ENCODE measurements around the gene NAP1L5. TPM values are rescaled to one million over a fixed set of nuclear protein-coding genes. Genes with fewer than 3 reads are reported as not detected.

The NAP1L5 gene
- total and polyA plus RNA-seq, 2 of the 13 experiments (the other 11 are each of a cell fraction or from before 2014, with no cell fraction given): 1.3 to 1.6 TPM

DNA sequence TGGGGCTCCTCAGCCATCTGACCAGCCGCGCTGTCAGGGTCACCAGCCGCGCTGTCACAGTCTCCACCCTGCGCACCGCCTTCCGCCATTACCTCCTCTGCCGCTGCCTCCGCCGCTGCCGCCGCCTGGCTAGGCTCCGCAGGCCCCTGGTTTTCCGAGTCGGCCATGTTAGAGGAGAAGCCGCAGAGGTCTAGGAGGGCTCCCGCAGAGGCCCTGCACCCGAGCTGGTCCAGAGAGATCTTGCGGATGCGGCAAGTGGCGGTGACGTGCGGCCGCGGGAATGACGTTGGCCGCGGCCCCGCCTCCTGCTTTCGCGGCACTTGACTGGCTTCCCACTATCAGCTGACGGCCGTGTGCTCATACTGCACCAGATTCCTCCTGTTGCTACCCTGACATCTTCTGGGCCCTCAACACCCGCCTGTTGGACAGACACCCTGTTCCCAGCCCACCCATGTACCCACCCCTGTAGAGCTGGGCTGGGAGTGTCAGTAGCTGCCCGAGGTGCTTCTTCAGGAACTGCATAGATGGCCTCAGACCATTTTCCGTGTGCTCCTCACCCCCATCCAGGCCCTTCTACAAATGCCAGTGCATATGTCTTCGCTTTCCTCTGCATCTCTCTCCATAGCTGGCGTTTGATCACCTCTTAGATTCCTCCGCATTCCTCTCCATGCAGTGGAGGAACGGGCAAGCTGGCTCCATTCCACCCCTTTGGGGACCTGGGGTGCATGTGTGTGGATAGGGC is at the start of gene NAP1L5 (continued):
- TF ChIP-seq NFE2L1 (CRISPR knock-in tag; IDR thresholded peaks at IDR 0.05; ENCODE audit: borderline replicate concordance): no peak
- peak; percentile 84 for TF ChIP-seq HNRNPLL (IDR thresholded peaks at IDR 0.05; ENCODE audit: low read depth, low read length, poor library complexity, severe bottlenecking)
- peak; percentile 56; the same call in 1 of the 2 replicates for TF ChIP-seq ZNF292 (CRISPR knock-in tag; IDR thresholded peaks at IDR 0.05; ENCODE audit: borderline replicate concordance, low read depth)
- TF ChIP-seq, protein P1, sequence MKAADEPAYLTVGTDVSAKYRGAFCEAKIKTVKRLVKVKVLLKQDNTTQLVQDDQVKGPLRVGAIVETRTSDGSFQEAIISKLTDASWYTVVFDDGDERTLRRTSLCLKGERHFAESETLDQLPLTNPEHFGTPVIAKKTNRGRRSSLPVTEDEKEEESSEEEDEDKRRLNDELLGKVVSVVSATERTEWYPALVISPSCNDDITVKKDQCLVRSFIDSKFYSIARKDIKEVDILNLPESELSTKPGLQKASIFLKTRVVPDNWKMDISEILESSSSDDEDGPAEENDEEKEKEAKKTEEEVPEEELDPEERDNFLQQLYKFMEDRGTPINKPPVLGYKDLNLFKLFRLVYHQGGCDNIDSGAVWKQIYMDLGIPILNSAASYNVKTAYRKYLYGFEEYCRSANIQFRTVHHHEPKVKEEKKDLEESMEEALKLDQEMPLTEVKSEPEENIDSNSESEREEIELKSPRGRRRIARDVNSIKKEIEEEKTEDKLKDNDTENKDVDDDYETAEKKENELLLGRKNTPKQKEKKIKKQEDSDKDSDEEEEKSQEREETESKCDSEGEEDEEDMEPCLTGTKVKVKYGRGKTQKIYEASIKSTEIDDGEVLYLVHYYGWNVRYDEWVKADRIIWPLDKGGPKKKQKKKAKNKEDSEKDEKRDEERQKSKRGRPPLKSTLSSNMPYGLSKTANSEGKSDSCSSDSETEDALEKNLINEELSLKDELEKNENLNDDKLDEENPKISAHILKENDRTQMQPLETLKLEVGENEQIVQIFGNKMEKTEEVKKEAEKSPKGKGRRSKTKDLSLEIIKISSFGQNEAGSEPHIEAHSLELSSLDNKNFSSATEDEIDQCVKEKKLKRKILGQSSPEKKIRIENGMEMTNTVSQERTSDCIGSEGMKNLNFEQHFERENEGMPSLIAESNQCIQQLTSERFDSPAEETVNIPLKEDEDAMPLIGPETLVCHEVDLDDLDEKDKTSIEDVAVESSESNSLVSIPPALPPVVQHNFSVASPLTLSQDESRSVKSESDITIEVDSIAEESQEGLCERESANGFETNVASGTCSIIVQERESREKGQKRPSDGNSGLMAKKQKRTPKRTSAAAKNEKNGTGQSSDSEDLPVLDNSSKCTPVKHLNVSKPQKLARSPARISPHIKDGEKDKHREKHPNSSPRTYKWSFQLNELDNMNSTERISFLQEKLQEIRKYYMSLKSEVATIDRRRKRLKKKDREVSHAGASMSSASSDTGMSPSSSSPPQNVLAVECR (CRISPR knock-in tag; IDR thresholded peaks at IDR 0.05; ENCODE audit: borderline replicate concordance): peak; percentile 52; the same call in 1 of the 2 replicates
- TF ChIP-seq MED8 (CRISPR knock-in tag; IDR thresholded peaks at IDR 0.05; ENCODE audit: insufficient replicate concordance): no peak
- 0 out of 2 replicates have a peak, but pooled peaks have one; percentile 24 for TF ChIP-seq RBFOX2 (IDR thresholded peaks at IDR 0.05; ENCODE audit: low read depth, low read length)
- TF ChIP-seq CREB1 (IDR thresholded peaks at IDR 0.05): peak; percentile 56; the same call in 1 of the 2 replicates
- peak; percentile 23; the same call in 1 of the 2 replicates for TF ChIP-seq CREB1 (CRISPR knock-in tag; IDR thresholded peaks at IDR 0.05)
- TF ChIP-seq GABPB1 (CRISPR knock-in tag; IDR thresholded peaks at IDR 0.05): peak; percentile 31; the same call in 1 of the 2 replicates
- no peak for TF ChIP-seq MBNL3 (CRISPR knock-in tag; conservative IDR thresholded peaks at IDR 0.05)
- TF ChIP-seq, protein P2, sequence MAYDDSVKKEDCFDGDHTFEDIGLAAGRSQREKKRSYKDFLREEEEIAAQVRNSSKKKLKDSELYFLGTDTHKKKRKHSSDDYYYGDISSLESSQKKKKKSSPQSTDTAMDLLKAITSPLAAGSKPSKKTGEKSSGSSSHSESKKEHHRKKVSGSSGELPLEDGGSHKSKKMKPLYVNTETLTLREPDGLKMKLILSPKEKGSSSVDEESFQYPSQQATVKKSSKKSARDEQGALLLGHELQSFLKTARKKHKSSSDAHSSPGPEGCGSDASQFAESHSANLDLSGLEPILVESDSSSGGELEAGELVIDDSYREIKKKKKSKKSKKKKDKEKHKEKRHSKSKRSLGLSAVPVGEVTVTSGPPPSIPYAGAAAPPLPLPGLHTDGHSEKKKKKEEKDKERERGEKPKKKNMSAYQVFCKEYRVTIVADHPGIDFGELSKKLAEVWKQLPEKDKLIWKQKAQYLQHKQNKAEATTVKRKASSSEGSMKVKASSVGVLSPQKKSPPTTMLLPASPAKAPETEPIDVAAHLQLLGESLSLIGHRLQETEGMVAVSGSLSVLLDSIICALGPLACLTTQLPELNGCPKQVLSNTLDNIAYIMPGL (CRISPR knock-in tag; IDR thresholded peaks at IDR 0.05; ENCODE audit: borderline replicate concordance in 1 of 2, low read depth in 1 of 2): peak in 1 of 2 experiments; percentile 32; a peak in 1 of 4 replicates
- TF ChIP-seq, protein P3, sequence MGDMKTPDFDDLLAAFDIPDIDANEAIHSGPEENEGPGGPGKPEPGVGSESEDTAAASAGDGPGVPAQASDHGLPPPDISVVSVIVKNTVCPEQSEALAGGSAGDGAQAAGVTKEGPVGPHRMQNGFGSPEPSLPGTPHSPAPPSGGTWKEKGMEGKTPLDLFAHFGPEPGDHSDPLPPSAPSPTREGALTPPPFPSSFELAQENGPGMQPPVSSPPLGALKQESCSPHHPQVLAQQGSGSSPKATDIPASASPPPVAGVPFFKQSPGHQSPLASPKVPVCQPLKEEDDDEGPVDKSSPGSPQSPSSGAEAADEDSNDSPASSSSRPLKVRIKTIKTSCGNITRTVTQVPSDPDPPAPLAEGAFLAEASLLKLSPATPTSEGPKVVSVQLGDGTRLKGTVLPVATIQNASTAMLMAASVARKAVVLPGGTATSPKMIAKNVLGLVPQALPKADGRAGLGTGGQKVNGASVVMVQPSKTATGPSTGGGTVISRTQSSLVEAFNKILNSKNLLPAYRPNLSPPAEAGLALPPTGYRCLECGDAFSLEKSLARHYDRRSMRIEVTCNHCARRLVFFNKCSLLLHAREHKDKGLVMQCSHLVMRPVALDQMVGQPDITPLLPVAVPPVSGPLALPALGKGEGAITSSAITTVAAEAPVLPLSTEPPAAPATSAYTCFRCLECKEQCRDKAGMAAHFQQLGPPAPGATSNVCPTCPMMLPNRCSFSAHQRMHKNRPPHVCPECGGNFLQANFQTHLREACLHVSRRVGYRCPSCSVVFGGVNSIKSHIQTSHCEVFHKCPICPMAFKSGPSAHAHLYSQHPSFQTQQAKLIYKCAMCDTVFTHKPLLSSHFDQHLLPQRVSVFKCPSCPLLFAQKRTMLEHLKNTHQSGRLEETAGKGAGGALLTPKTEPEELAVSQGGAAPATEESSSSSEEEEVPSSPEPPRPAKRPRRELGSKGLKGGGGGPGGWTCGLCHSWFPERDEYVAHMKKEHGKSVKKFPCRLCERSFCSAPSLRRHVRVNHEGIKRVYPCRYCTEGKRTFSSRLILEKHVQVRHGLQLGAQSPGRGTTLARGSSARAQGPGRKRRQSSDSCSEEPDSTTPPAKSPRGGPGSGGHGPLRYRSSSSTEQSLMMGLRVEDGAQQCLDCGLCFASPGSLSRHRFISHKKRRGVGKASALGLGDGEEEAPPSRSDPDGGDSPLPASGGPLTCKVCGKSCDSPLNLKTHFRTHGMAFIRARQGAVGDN (CRISPR knock-in tag; IDR thresholded peaks at IDR 0.05): peak; percentile 71
- TF ChIP-seq KLF6 (CRISPR knock-in tag; IDR thresholded peaks at IDR 0.05): no peak
- TF ChIP-seq, protein P4, sequence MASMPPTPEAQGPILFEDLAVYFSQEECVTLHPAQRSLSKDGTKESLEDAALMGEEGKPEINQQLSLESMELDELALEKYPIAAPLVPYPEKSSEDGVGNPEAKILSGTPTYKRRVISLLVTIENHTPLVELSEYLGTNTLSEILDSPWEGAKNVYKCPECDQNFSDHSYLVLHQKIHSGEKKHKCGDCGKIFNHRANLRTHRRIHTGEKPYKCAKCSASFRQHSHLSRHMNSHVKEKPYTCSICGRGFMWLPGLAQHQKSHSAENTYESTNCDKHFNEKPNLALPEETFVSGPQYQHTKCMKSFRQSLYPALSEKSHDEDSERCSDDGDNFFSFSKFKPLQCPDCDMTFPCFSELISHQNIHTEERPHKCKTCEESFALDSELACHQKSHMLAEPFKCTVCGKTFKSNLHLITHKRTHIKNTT (CRISPR knock-in tag; IDR thresholded peaks at IDR 0.05): no peak
- TF ChIP-seq ISL2 (CRISPR knock-in tag; IDR thresholded peaks at IDR 0.05): no peak

Measured in HepG2 (cell line).